Subcutaneous abdominal adipose tissue (tissue), 5 donors: Measurements from ENCODE around the gene GLT1D1.

Experiments used
- H3K27ac ChIP-seq: one replicate; pipeline ENCODE4 v1.7.0; 2013; ENCODE audit warnings: low read depth, mild to moderate bottlenecking, inconsistent platforms, low read length, moderate library complexity
- H3K27me3 ChIP-seq, 5 donors: one replicate each; pipeline ENCODE4 v1.7.0; 2013; ENCODE audit warnings: low read length in 5 of 5, inconsistent platforms in 1 of 5; ENCODE audit not compliant: control insufficient read depth in 5 of 5, insufficient read depth in 4 of 5
- H3K36me3 ChIP-seq, 5 donors: one replicate each; pipeline ENCODE4 v1.7.0; 2013; ENCODE audit warnings: low read length in 5 of 5; ENCODE audit not compliant: control insufficient read depth in 5 of 5, insufficient read depth in 5 of 5
- H3K4me1 ChIP-seq, 5 donors: one replicate each; pipeline ENCODE4 v1.7.0; 2013; ENCODE audit warnings: low read length in 5 of 5, mild to moderate bottlenecking in 3 of 5, moderate library complexity in 1 of 5; ENCODE audit not compliant: control insufficient read depth in 5 of 5, insufficient read depth in 5 of 5
- H3K4me3 ChIP-seq, 5 donors: one replicate each; pipeline ENCODE4 v1.7.0; 2013; ENCODE audit warnings: low read length in 5 of 5, low read depth in 1 of 5
- H3K9ac ChIP-seq, 5 donors: one replicate each; pipeline ENCODE4 v1.7.0; 2013; ENCODE audit warnings: low read length in 5 of 5, mild to moderate bottlenecking in 4 of 5, moderate library complexity in 3 of 5
- H3K9me3 ChIP-seq, 5 donors: one replicate each; pipeline ENCODE4 v1.7.0; 2013; ENCODE audit warnings: low read length in 5 of 5; ENCODE audit not compliant: control insufficient read depth in 5 of 5
- donor health status: healthy.
- donor health status: healthy.
- donor health status: healthy.
- donor health status: healthy.
- donor health status: healthy.

The GLT1D1 gene

GRCh38 chr12:128852026-128852698 is 1.1 kb upstream of the GLT1D1 start:
- Histone ChIP-seq H3K27ac (no peak overlapping the region), H3K9ac (no peak overlapping the region), H3K4me1 (peaks cover 0 to 6% (median 4%) of the 10 kb centered on the region in 5 donors), H3K27me3 (peaks cover 6 to 27% (median 19%) of the 10 kb centered on the region in 5 donors), H3K9me3 (no peaks in the 10 kb centered on the region), H3K4me3 (no peak overlapping the region), H3K36me3 (no peaks in the 10 kb centered on the region)

GRCh38 chr12:128853600-128854197 is 421 bp downstream of the GLT1D1 start:
- H3K36me3 ChIP-seq, result no peaks in the 10 kb centered on the region
- H3K4me1 ChIP-seq, result peaks cover 0 to 6% (median 4%) of the 10 kb centered on the region in 5 donors
- peaks cover 6 to 27% (median 19%) of the 10 kb centered on the region in 5 donors for H3K27me3 ChIP-seq
- no peaks in the 10 kb centered on the region for H3K9me3 ChIP-seq
- peak overlapping the region in 1 of 5 donors; percentile 11 for H3K9ac ChIP-seq
- peak overlapping the region in 2 of 5 donors; percentile 22 to 37 for H3K4me3 ChIP-seq
- no peak overlapping the region for H3K27ac ChIP-seq

GRCh38 chr12:128856035-128856790 is 2.9 kb downstream of the GLT1D1 start:
- Histone ChIP-seq H3K4me1 (peaks cover 0 to 6% (median 4%) of the 10 kb centered on the region in 5 donors), H3K27me3 (peaks cover 6 to 27% (median 19%) of the 10 kb centered on the region in 5 donors), H3K9me3 (no peaks in the 10 kb centered on the region)

GRCh38 chr12:128856791-128857078 is 3.5 kb downstream of the GLT1D1 start:
- peaks cover 0 to 6% (median 4%) of the 10 kb centered on the region in 5 donors for H3K4me1 ChIP-seq
- H3K9ac ChIP-seq, result no peak overlapping the region
- H3K27me3 ChIP-seq, result peaks cover 6 to 27% (median 19%) of the 10 kb centered on the region in 5 donors
- H3K4me3 ChIP-seq, result no peak overlapping the region
- H3K36me3 ChIP-seq, result no peaks in the 10 kb centered on the region
- H3K27ac ChIP-seq, result no peak overlapping the region
- H3K9me3 ChIP-seq, result no peaks in the 10 kb centered on the region

More at GRCh38 chr12:128856035-128856790, 2.9 kb downstream of the GLT1D1 start:
- Histone ChIP-seq H3K9ac (no peak overlapping the region), H3K4me3 (no peak overlapping the region), H3K27ac (no peak overlapping the region), H3K36me3 (no peaks in the 10 kb centered on the region)

GRCh38 chr12:128857133-128857763 is 4.0 kb downstream of the GLT1D1 start:
- H3K27ac ChIP-seq, result no peak overlapping the region
- peaks cover 6 to 22% (median 15%) of the 10 kb centered on the region in 5 donors for H3K27me3 ChIP-seq
- H3K9ac ChIP-seq, result no peak overlapping the region
- no peak overlapping the region for H3K4me3 ChIP-seq
- H3K9me3 ChIP-seq, result no peaks in the 10 kb centered on the region
- no peaks in the 10 kb centered on the region for H3K36me3 ChIP-seq
- peaks cover 0 to 6% (median 4%) of the 10 kb centered on the region in 5 donors for H3K4me1 ChIP-seq

GRCh38 chr12:128859311-128859710 is 6.0 kb downstream of the GLT1D1 start:
- no peaks in the 10 kb centered on the region for H3K4me1 ChIP-seq
- no peak overlapping the region for H3K27ac ChIP-seq
- no peak overlapping the region for H3K9ac ChIP-seq
- H3K36me3 ChIP-seq, result no peaks in the 10 kb centered on the region
- no peak overlapping the region for H3K4me3 ChIP-seq
- H3K9me3 ChIP-seq, result no peaks in the 10 kb centered on the region
- peaks cover 0 to 7% (median 2%) of the 10 kb centered on the region in 5 donors for H3K27me3 ChIP-seq

- H3K4me3 ChIP-seq, result no peak overlapping the region
- H3K9ac ChIP-seq, result no peak overlapping the region
- H3K36me3 ChIP-seq, result no peaks in the 10 kb centered on the region
- no peaks in the 10 kb centered on the region for H3K27me3 ChIP-seq
- H3K27ac ChIP-seq, result no peak overlapping the region
- no peaks in the 10 kb centered on the region for H3K4me1 ChIP-seq
- no peaks in the 10 kb centered on the region for H3K9me3 ChIP-seq
Measured at GRCh38 chr12:128861226-128862016, 8.1 kb downstream of the GLT1D1 start.

- Histone ChIP-seq H3K9me3 (no peaks in the 10 kb centered on the region), H3K9ac (no peak overlapping the region), H3K27ac (no peak overlapping the region), H3K27me3 (no peaks in the 10 kb centered on the region), H3K4me3 (no peak overlapping the region), H3K4me1 (no peaks in the 10 kb centered on the region), H3K36me3 (no peaks in the 10 kb centered on the region)
Measured at GRCh38 chr12:128863957-128864356, 10.7 kb downstream of the GLT1D1 start.

- Histone ChIP-seq H3K27me3 (no peaks in the 10 kb centered on the region), H3K36me3 (no peaks in the 10 kb centered on the region), H3K4me1 (no peaks in the 10 kb centered on the region), H3K4me3 (no peak overlapping the region), H3K27ac (no peak overlapping the region), H3K9ac (no peak overlapping the region), H3K9me3 (no peaks in the 10 kb centered on the region)
Measured at GRCh38 chr12:128864516-128865186, 11.4 kb downstream of the GLT1D1 start.
